ENCODE data around the gene CYP3A5.
"Not testable (repeated sequence)": the region's sequence is repeated elsewhere in the genome, so short reads cannot be mapped to it uniquely, and the experiment has no call there.

CYP3A5 gene

DNA sequence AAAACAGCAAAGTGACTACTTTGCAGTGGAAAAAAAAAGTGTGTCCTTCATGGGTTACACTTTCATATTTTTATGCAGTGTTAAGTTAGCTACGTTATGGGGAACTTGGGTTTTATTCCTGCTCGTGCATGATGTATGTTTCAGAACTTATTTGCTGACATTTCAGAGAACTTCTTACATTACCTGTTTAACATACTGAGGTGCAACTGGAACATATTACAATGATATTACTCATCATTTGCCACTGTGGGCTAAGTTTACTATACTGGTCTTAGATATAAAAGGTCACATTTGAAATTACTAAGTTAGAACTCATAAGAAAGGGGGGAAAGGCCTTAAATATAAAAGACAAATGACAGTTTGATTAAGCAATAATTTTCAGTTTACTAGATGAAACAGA is 42.4 kb downstream of the CYP3A5 start:
- DNase-seq, result not testable (repeated sequence)

DNA sequence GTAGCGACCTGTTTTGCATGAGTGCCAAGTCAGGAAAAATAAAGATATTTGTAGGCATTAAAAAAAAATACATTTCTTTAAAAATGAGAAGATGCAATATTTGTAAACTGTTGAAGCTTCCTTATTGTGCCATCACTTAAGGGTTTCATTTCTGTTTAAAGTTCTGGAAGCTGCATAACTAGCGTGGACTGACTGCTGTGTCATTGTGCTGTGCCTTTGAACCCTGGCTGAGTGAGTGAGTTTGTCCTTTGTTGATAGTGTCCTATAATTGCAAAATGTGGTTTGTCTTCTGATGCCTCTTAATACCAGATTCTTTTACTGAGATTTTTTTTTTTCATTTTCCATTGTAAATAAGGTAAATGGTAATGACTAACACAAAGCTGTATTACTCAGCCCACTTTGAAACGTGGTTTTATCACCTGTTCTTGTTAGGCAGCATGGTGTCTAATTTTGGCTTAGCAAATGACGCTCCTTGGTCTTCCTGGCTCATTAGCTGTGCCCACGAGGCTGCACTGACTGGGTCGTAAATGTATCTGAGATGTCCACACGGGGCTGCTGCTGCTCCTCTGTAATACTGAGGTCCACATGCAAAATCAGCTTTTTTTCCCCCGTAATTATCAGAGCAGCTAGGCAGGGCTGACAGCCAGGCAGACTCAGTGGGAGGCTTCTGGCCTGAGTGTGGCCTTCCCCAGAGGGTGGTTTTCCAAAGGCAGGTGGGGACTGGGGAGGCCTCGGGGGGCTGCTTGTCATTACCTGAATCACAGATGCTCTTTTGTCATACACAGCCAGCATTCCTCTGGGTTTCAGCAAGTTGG is 48.3 kb downstream of the CYP3A5 start:
- no peak for DNase-seq

DNA sequence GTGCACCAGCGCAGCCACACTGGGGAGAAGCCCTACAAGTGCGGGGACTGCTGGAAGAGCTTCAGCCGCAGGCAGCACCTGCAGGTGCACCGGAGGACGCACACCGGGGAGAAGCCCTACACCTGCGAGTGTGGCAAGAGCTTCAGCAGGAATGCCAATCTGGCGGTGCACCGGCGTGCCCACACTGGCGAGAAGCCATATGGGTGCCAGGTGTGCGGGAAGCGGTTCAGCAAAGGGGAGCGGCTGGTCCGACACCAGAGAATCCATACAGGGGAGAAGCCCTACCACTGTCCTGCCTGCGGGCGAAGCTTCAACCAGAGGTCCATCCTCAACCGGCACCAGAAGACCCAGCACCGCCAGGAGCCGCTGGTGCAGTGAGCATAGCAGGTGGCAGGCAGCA is 50.2 kb downstream of the CYP3A5 start:
- DNase-seq, result no peak

DNA sequence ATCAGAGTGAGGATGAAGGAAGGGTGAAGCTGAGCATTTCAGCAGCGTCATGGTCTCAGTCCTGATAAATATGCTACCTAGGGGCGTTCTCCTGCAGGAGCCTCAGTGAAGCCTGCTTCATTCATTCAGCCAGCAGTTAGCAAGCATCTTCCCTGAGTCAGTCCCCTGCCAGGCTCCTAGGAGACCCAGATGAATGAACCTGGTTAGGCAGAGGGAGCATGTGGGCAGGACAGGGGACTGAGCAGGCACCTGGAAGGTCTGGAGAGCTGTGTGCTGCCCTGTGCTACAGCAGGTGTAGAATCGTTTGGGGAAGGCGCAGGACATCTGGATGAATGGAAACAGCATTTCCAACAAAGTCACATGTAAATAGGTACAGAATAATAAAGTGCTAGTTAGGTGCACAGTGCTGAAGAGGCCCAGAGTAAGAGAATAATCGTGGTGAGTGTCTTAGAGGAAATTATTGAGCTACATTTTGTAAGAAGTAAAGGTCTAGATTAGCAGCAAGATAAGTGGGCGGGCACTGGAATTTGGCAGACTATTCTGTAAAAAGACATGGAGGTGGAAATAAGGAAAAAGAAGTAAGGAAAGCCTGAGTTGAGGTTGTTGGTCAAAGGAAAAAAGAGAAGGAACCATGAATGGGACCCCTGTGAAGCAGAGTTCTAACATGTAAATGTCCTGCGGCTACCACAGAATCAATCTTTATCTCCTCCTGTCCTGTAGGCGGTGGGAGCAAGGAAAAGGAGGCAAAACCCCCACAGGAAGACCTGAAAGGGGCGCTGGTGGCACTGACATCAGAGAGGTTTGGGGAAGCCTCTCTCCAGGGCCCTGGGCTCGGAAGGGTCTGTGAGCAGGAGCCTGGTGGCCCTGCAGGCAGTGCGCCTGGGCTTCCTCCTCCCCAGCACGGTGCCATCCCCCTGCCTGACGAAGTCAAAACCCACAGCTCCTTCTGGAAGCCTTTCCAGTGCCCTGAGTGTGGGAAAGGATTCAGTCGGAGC is 51.0 kb downstream of the CYP3A5 start:
- DNase-seq, result no peak

DNA sequence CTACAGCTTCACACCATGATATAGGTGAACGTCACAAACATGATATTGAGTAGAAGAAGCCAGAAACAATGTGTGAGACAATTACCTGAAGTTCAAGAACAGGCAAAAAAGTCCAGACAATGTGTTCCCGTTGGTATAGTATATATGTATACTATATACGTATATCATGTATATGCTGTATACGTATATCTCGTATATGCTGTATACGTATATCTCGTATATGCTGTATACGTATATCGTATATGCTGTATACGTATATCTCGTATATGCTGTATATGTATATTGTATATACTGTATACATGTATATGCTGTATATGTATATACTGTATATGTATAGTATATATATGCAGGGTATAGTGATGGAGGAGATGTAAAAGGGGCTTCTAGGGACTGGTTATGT is 52.3 kb downstream of the CYP3A5 start:
- DNase-seq, result no peak

DNA sequence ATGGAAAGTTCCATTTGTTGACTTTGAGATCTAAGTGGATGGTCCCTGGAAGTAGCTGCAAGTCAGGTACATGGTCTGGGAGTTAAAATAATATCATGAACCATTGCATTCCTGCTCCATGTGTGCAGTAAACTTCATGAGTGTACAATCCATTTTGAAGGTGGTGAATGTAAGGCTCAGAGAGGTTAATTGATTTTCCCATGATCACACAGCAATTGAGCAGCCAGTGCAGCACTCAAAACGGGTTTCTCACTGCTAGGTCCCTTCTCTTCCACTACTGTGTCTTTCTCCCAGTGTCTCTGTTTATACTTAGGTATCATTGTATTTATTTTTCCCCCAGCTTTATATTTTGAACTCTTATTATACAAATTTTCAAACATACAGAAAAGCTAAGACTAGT is 53.1 kb downstream of the CYP3A5 start:
- DNase-seq, result no peak

DNA sequence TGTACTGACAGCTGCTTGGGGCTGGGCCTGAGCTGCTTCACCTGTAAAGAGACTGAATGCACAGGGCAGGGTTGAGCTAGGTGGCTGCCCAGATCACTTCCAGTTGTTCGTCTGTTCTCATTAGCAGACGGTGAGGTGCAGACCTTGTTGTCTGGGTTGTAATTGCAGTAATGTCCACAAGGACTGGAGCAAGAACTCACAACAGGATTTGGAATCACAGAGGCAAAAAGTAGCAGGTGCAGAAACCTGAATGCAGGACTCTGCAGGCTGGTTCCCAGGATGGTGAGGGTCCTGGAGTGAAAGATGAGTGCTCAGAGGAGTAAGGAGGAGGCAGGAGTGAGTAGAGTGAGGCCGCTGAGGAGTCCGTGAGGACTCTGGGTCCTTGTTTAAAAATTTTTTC is 53.8 kb downstream of the CYP3A5 start:
- no peak for DNase-seq

DNA sequence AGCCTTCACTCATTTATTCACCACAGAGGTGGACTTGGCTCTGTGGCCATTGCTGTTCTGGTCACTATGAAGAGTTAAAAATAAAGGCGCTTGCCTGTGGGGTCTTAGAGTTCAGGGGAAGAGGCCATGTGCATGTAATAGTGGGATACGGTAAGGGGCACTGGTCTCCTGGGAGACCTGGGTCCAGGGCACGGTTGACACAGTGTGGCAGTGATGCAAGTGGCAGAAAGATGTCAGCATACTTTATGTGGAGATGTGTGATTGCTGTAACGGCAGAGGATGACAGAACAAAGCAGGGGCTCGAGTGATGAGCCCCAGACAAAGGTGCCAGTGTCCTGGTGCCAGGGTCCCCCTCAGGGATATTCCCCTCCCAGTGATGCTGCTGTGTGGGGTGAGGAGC is 54.5 kb downstream of the CYP3A5 start:
- no peak for DNase-seq

DNA sequence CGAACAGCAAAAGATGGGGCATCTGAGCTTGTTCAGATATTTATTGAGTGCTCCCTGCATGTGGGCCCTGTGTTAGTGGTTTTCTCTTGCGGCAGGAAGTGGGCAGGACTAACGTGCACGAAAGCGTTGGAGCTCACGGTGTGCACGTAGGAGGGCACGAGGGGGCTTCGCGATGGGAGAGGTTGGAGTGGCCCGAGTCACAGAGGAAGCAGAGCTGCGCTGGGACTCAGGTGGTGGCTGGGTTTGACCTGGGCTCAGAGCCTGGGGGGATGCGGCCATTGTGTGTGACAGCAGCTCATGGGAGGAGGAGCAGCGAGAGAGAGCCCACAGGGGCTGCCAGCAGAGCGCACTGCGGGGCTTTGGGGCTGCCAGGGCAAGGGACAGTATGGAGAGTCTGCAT is 55.3 kb downstream of the CYP3A5 start:
- peak; percentile 66 for DNase-seq

DNA sequence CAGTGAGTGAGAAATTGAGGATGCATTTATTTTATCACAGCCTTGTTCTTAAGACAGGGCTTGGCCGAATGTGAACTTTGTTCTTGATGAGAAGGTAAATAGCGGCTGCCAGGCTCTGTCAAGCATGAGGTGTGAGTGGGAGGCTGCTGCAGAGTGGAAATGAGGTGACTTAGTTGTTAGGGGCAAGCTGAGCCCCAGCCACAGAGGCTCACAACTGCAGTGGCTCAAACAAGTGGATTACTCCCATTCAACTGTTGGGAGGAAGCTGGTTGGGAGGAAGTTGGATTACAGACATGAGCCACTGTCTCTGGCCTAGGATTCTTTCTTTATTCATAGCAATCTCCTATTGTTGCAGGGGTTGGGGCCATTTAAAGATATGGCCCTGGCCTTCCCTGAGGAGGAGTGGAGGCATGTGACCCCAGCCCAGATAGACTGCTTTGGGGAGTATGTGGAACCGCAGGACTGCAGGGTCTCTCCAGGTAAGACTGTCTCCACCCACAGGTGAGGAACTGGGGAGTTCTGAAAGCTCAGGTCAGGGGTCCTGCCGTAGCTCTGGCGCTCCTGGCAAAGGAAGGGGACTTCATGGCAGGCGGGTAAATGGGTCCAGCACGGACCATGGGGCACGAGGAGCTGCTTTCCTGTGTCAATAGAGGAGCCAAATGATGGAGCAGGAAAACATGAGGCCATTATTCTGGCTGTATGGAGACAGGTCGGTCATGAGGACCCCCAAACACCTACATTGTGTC is 55.9 kb downstream of the CYP3A5 start:
- DNase-seq, result no peak

DNA sequence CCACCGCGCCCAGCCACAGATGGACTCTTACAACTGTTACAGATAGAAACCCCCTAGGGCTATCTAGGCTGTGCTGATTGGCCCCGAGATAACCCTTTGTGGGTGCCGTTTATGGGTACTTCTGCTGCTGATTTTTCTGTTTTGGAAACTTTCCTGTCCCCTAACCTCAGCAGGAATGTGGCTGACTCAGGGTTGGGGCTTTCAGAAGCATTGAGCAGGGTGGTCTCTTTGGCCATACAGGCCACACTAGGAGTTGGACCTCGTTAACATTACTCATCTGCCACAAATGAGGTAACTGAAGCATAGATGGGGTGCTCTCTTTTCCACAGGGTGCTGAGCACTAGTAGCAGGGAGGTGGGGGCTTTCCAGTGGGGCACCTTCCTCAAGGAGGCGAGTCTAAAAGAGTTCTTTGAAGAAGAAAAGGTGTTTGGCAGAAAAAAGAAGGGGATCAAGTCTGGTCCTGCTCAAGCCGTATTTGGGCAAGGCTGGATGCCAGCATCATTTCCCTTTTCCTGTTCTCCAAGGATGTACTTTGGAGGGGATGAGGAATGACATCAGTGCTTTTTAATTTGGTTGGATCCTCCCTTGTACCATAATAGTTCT is 56.6 kb downstream of the CYP3A5 start:
- peak; percentile 13 for DNase-seq

DNA sequence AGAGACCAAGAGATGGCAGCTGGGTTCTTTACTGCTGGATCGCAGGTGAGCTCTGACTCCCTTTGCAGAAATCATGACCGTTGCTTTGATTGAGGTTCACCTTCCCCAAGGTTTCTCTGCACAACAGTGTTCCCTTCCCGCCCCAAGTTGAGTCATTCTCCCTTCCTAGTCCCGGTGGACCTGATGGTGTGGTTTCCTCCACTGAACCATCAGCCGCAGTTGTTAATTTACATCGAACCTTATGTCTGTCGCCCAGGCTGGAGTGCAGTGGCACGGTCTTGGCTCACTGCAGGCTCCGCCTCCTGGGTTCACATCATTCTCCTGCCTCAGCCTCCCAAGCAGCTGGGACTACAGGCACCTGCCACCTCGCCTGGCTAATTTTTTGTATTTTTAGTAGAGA is 57.2 kb downstream of the CYP3A5 start:
- DNase-seq, result no peak

DNA sequence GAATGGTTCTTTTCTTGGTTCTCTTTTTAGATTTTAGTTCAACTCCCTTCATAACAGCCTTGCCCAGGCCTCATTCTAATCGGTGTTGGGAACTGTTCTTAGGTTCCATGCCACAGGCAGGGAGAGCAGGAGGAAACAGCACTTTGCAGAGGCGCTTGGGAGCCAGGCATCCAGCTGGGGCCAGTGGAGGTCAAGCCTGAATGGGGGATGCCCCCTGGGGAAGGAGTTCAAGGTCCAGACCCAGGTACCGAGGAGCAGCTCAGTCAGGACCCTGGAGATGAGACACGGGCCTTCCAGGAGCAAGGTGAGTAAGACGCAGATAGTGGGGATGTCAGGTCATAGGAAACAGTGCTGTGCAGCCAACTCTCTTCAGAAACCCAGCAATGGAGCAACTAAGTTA is 58.5 kb downstream of the CYP3A5 start:
- no peak for DNase-seq

DNA sequence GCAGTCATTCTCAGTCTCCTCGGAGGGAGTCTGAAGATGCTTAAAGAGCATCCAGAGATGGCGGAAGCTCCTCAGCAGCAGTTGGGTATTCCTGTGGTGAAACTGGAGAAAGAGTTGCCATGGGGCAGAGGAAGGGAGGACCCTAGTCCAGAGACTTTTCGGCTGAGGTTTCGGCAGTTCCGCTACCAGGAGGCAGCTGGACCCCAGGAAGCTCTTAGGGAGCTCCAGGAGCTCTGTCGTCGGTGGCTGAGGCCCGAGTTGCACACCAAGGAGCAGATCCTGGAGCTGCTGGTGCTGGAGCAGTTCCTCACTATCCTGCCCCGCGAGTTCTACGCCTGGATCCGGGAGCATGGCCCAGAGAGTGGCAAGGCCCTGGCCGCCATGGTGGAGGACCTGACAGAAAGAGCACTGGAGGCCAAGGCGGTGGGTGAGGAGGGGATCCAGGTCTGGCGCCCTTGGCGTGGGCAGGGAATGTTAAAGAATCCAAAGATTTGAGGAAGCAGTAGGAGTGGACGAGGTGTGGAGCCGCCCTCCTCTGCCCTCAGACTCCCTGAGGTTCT is 60.1 kb downstream of the CYP3A5 start:
- DNase-seq, result no peak

DNA sequence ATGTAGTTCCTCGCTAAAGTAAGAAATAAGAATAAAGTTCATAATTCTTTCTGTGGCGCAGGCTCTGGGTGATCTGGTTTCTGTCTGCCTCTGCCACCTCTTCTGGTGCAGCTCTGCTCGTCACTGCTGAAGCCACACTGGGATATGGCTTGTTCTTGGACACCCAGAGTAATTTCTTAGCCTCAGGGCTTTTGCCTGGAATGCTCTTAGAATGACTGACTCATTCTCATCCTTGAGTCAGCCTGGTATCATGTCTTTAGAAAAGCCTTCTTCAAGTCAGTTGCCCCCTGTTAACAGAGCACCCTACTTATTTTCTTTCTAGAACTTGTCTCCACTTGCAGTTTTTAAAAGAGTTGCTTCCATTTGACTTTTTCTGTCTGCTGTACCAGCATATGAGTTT is 61.1 kb downstream of the CYP3A5 start:
- DNase-seq, result no peak

DNA sequence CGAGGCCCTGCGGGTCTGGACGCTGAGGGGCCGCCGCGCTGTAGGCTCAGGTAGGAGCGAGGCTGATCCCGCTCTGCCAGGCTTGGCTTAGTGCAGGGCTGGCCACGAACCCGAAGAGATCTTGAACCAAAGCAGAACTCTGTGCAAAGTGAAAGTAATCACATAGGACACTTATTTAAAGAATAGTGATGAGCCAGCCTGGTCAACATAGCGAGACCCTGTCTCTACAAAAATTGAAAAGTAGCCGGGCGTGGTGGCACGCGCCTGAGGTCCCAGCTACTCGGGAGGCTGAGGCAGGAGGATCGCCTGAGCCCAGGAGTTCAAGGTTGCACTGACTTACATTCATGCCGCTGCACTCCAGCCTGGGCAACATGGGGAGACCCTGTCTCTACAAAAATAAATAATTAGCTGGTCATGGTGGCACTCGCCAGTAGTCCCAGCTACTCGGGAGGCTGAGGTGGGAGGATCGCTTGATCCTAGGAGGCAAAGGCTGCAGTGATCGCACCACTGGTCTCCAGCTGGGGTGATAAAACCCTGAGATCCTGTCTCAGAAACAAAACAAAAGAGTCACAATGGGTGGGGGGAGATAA is 62.5 kb downstream of the CYP3A5 start:
- no peak for DNase-seq

DNA sequence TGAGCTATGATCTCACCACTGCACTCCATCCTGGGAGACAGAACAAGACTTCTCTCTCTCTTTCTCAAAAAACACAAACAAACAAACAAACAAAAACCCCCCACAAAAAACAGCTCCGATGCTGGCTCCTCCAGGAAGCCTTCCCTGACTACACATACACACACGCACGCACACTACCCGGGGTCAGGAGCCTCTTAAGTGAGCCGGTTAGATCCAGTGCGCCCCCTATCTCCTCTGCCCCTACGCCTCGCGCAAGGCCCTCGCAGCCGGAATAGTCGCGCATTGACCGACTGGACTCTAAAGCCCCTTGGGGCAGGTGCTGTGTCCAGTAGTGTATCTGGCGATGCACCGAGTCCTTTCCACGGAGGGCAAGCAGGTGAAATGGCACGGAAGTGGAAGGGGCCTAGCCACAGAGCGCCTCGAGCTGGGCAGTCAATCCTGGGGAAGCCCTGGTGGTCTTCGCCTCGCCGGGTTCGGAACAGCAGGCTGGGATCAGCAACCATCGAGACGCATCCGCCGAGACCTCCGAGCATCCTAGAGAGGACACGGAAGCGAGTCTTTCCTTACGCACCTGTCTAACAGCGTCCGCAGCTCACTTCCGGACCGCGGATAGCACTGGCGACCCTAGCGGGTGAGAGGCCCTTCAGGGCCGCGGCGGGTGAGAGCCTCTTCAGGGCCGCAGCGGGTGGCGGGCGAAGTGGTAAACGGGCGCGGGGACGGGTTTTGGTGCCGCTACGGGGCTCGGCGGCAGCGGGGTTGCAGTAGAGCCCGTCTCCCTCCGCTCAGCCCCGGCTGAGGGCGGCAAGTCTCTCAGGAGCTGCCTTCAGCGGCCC is 63.2 kb downstream of the CYP3A5 start, which contains the start of gene ZSCAN25:
Gene ZSCAN25, plus strand, starts transcription at position 588 of the 833 bp plus-strand sequence. CDS start 2,661 bp downstream, outside the sequence.
- DNase-seq, result peak; percentile 78

DNA sequence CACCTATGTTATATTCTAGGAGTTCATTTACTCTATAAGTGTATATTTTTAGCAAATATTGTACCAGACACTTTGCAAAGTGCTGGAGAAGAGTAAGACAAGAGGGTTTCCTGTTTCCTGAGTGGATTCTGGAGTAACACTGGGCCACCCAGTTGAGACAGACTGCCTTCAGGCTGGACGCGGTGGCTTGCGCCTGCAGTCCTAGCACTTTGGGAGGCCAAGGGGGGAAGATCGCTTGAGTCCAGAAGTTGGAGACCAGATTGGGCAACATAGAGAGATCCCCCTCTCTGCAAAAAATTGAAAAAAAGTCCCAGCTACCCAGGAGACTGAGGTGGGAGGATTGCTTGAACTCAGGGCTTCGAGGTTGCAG is 63.8 kb downstream of the CYP3A5 start:
- DNase-seq, result no peak

DNA sequence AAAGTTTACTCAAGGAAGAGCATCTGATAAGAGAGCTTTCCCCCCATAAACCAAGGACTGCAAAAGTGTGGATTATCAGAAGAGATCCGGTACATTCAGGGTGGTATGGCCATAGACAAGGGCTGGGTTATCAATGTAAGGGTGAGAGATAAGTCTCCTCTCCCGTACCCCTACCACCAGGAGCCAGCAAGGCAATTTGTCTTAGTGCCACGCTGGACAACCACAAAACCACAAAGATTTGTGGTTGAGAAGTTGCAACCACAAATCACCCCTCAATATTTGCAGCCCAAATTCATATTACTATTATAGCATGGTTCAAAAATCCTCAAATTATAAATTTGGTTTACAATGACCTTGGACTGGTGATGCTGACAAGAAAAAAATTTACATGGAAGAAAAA is 65.3 kb downstream of the CYP3A5 start:
- no peak for DNase-seq

DNA sequence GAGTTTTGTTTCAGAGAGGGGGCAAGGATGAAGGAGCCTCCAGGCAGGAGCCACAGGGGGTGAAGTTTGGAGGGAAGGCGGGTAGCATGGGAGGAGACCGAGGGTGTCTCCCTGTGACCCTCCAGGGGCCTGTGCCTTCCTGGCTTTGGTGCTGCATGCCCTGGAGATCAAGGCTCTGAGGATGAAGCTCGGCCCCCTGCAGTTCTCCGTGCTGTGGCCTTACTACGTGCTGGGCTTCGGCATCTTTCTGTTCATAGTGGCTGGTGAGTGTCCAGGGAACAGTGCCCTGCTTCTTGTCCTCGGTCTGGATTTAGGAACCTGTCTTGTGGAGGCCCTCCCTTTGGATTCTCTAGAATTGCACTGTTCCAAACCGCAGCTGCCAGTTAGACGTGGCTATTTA is 72.2 kb downstream of the CYP3A5 start:
- no peak for DNase-seq

DNA sequence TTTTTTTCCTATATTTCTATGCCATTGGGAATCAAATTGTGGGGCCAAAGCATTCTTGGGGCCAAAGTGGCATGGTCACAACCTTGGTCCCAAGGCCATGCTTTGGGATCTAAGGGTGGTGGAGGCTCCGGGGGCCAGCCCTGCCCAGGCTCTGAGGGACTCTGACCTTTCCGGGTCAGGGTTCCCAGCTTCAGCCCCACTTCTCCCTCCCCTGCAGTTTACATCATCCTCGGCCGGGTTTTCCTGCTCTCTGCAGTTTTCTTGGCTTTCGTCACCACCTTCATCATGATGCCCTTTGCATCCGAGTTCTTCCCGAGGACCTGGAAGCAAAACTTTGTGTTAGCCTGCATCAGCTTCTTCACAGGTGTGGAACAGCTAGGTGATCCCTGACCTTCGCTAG is 73.3 kb downstream of the CYP3A5 start:
- no peak for DNase-seq
